Endothelial cell (in vitro differentiated cells): Measurements from ENCODE around the gene TGDS. TPM values are rescaled to one million over a fixed set of nuclear protein-coding genes. Genes with fewer than 3 reads are reported as not detected.

Experiments used
- DNase-seq: peaks from one replicate; pipeline ENCODE4 v3.0.0; 2021; ENCODE audit warnings: low spot score
- H3K27ac Mint-ChIP-seq: one replicate; pipeline ENCODE4 v1.8.0; 2021; ENCODE audit warnings: mixed read lengths, inconsistent platforms; ENCODE audit not compliant: unreplicated experiment
- H3K27me3 Mint-ChIP-seq: one replicate; pipeline ENCODE4 v1.8.0; 2021; ENCODE audit warnings: mild to moderate bottlenecking, moderate library complexity, mixed read lengths, inconsistent platforms; ENCODE audit not compliant: unreplicated experiment
- H3K36me3 Mint-ChIP-seq: one replicate; pipeline ENCODE4 v1.8.0; 2021; ENCODE audit warnings: mild to moderate bottlenecking, low read depth, mixed read lengths, inconsistent platforms; ENCODE audit not compliant: unreplicated experiment
- H3K4me1 Mint-ChIP-seq: one replicate; pipeline ENCODE4 v1.8.0; 2021; ENCODE audit warnings: mild to moderate bottlenecking, mixed read lengths, inconsistent platforms; ENCODE audit not compliant: unreplicated experiment
- H3K4me3 Mint-ChIP-seq: one replicate; pipeline ENCODE4 v1.8.0; 2021; ENCODE audit warnings: mild to moderate bottlenecking, mixed read lengths, inconsistent platforms; ENCODE audit not compliant: unreplicated experiment
- H3K9me3 Mint-ChIP-seq: one replicate; pipeline ENCODE4 v1.8.0; 2021; ENCODE audit warnings: mixed read lengths, inconsistent platforms; ENCODE audit not compliant: unreplicated experiment
- CTCF ChIP-seq: fragments of 200-600 bp; sonication (generic); IDR thresholded peaks from one replicate; pipeline ENCODE4 v1.5.0; 2021; ENCODE audit warnings: antibody characterized with exemption; ENCODE audit not compliant: unreplicated experiment
- total RNA-seq: library from RNA; stranded (reverse); fragmentation: NEBNext Ultra II Directional; extraction: Animal tissue kit (Norgen Biotek cat#: 25700); gene quantifications from one replicate; pipeline ENCODE4 v1.2.1, GENCODE V29; 2021; ENCODE audit not compliant: unreplicated experiment

TGDS gene
- total RNA-seq, 1 donor from 2014 or later, result 8.8 TPM

GRCh38 chr13:94608586-94608985 is 12.6 kb upstream of the TGDS start:
- H3K4me1 Mint-ChIP-seq, result no peaks in the 10 kb centered on the region
- no peak overlapping the region for H3K27ac Mint-ChIP-seq
- no peaks in the 10 kb centered on the region for H3K9me3 Mint-ChIP-seq
- H3K4me3 Mint-ChIP-seq, result no peak overlapping the region
- peaks cover 7% of the 10 kb centered on the region for H3K36me3 Mint-ChIP-seq
- no peak for TF ChIP-seq CTCF
- no peaks in the 10 kb centered on the region for H3K27me3 Mint-ChIP-seq
- no peak for DNase-seq

- H3K36me3 Mint-ChIP-seq, result peaks cover 7% of the 10 kb centered on the region
- no peaks in the 10 kb centered on the region for H3K27me3 Mint-ChIP-seq
- H3K4me3 Mint-ChIP-seq, result no peak overlapping the region
- H3K27ac Mint-ChIP-seq, result no peak overlapping the region
- DNase-seq, result no peak
- H3K9me3 Mint-ChIP-seq, result no peaks in the 10 kb centered on the region
- H3K4me1 Mint-ChIP-seq, result no peaks in the 10 kb centered on the region
- no peak for TF ChIP-seq CTCF
These were observed 12.0 kb upstream of the TGDS start for GRCh38 chr13:94607939-94608338.

GRCh38 chr13:94607056-94607455 is 11.1 kb upstream of the TGDS start:
- Mint-ChIP-seq H3K9me3 (no peaks in the 10 kb centered on the region), H3K4me1 (peaks cover 4% of the 10 kb centered on the region), H3K36me3 (peaks cover 7% of the 10 kb centered on the region), H3K4me3 (no peak overlapping the region), H3K27me3 (no peaks in the 10 kb centered on the region), H3K27ac (no peak overlapping the region)
- DNase-seq, result no peak
- no peak for TF ChIP-seq CTCF

- no peak for TF ChIP-seq CTCF
- Mint-ChIP-seq H3K4me3 (peak overlapping the region; percentile 92), H3K27ac (peak overlapping the region; percentile 14), H3K9me3 (no peaks in the 10 kb centered on the region), H3K4me1 (peaks cover 4% of the 10 kb centered on the region), H3K36me3 (peaks cover 8% of the 10 kb centered on the region), H3K27me3 (no peaks in the 10 kb centered on the region)
- no peak for DNase-seq
These were observed 6.5 kb upstream of the TGDS start for GRCh38 chr13:94602467-94602866.

- Mint-ChIP-seq H3K27me3 (peaks cover 4% of the 10 kb centered on the region), H3K4me1 (peaks cover 4% of the 10 kb centered on the region), H3K27ac (peak within 1 kb of the TSS; percentile 14), H3K9me3 (no peaks in the 10 kb centered on the region), H3K36me3 (peaks cover 5% of the 10 kb centered on the region), H3K4me3 (peak within 1 kb of the TSS; percentile 92)
- peak; percentile 87 for DNase-seq
- no peak for TF ChIP-seq CTCF
These were observed 5.8 kb upstream of the TGDS start, which contains the start of gene GPR180 for GRCh38 chr13:94601446-94602431. Gene GPR180 (plus strand): TSS chr13:94601857. CDS start chr13:94601928, 71 bp downstream.
